ENCODE data around the gene ZNF598.

Gene ZNF598

DNA sequence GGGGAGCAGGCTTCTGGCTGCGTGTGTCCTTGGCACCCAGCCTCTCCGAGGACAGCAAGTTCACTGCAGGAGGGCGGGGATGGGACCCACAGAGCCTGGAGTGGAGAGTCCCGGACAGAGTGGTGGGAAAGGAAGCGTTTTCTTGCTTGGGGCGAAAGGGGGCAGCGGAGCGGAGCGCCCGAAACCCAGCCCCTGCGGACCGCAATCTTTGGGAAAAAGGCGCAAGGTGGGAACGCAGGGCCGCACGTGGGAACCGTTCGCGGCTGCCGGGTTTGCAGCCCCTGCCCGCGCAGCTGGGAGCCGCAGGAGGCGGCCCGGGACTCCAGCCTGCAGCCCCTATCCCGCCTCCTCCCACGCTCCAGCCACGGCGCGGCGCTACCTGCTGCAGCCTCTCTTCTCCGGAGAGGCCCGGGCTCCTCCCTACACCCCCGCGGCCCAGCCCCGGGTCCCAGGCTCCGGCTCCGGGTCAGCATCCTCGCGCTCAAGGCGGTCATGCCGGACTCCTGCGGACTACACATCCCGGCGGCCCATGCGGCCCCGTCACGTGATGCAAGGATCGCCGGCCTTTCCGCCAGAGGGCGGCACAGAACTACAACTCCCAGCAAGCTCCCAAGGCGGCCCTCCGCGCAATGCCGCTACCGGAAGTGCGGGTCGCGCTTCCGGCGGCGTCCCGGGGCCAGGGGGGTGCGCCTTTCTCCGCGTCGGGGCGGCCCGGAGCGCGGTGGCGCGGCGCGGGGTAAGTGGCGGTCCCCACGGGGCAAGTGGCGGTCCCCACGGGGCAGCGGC, 37.9 kb upstream of the ZNF598 start, which contains the start of the genes NTHL1 and TSC2 (continued):
- TF ChIP-seq ZFP3 (tag by site-specific recombination; IDR thresholded peaks at IDR 0.05; ENCODE audit: low read depth) (no peak), IKZF3 (tag by site-specific recombination; IDR thresholded peaks at IDR 0.05) (no peak; the same call in 1 of the 2 replicates), ZNF416 (tag by site-specific recombination; IDR thresholded peaks at IDR 0.05) (no peak), MEIS1 (CRISPR knock-in tag; IDR thresholded peaks at IDR 0.05; ENCODE audit: borderline replicate concordance) (no peak), KLF16 (tag by site-specific recombination; IDR thresholded peaks at IDR 0.05) (0 out of 2 replicates have a peak, but pooled peaks have one; percentile 79), ZNF239 (tag by site-specific recombination; IDR thresholded peaks at IDR 0.05) (no peak), GLI2 (tag by site-specific recombination; IDR thresholded peaks at IDR 0.05; ENCODE audit: borderline replicate concordance, low read depth) (no peak), ZNF350 (tag by site-specific recombination; IDR thresholded peaks at IDR 0.05) (no peak), ZNF19 (tag by site-specific recombination; IDR thresholded peaks at IDR 0.05; ENCODE audit: low read depth) (no peak), ZBTB48 (tag by site-specific recombination; IDR thresholded peaks at IDR 0.05) (peak; percentile 32; the same call in 1 of the 2 replicates), SCRT2 (tag by site-specific recombination; IDR thresholded peaks at IDR 0.05) (no peak; the same call in 1 of the 2 replicates), ZNF433 (tag by site-specific recombination; IDR thresholded peaks at IDR 0.05; ENCODE audit: low read depth) (no peak), GLIS1 (tag by site-specific recombination; IDR thresholded peaks at IDR 0.05) (peak; percentile 96)
- TF ChIP-seq, protein P1, sequence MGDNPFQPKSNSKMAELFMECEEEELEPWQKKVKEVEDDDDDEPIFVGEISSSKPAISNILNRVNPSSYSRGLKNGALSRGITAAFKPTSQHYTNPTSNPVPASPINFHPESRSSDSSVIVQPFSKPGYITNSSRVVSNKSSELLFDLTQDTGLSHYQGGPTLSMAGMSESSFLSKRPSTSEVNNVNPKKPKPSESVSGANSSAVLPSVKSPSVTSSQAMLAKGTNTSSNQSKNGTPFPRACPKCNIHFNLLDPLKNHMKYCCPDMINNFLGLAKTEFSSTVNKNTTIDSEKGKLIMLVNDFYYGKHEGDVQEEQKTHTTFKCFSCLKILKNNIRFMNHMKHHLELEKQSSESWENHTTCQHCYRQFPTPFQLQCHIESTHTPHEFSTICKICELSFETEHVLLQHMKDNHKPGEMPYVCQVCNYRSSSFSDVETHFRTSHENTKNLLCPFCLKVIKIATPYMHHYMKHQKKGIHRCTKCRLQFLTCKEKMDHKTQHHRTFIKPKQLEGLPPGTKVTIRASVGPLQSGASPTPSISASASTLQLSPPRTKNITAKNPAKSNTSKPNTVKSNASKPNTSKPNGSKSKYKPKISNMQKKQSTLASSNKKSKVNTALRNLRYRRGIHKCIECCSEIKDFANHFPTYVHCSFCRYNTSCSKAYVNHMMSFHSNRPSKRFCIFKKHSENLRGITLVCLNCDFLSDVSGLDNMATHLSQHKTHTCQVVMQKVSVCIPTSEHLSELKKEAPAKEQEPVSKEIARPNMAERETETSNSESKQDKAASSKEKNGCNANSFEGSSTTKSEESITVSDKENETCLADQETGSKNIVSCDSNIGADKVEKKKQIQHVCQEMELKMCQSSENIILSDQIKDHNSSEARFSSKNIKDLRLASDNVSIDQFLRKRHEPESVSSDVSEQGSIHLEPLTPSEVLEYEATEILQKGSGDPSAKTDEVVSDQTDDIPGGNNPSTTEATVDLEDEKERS (tag by site-specific recombination; IDR thresholded peaks at IDR 0.05), result no peak

DNA sequence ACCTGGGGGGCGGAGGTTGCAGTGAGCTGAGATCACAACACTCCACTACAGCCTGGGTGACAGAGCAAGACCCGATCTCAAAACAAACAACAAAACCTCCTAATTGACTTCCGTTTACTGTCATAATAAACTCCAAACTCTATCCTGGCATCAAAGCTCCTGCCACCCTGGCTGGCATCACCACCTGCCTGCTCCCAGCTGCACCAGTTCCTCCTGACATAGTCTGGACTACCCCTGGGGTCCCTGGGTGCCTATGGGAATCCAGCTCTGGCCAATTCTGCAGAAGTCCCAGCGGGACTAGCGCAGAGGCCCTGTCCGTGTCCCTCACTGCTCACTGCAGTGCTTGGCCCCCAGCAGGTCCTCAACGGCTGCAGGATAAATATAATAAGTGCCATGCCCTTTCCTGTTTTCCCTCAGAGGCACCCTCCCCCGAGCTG, 37.3 kb upstream of the ZNF598 start:
- Histone ChIP-seq H3K27ac (ENCODE audit: extremely low read depth, low read depth, low read length) (peak overlapping the region; percentile 58; the same call in 1 of the 2 replicates), H3K36me3 (ENCODE audit: control insufficient read depth in 2 of 2, insufficient read depth in 1 of 2, low read length in 2 of 2) (peaks cover 13 to 31% of the 10 kb centered on the region in 2 experiments; a peak in 2 of 3 replicates), H3K4me1 (ENCODE audit: control insufficient read depth, insufficient read depth, low read length) (no peaks in the 10 kb centered on the region), H3K4me3 (ENCODE audit: low read depth, low read length) (peak overlapping the region; percentile 82), H3K9me3 (ENCODE audit: control insufficient read depth, insufficient read depth, low read depth, low read length) (no peaks in the 10 kb centered on the region)
- CTCF ChIA-PET, result interaction anchor here (0.6 to 2.6 kb wide), 7 partner anchors 15 to 133 kb away, joined by 3 to 12 read pairs (median 5); no protein-coding TSS in a partner anchor
- POLR2A ChIA-PET, result interaction anchor here (1.4 to 3.3 kb wide), 4 partner anchors 9 to 108 kb away, joined by 4 to 37 read pairs (median 12); partner anchors contain the start of genes NHERF2, RPS2 and TRAF7
- TF ChIP-seq, protein P2, sequence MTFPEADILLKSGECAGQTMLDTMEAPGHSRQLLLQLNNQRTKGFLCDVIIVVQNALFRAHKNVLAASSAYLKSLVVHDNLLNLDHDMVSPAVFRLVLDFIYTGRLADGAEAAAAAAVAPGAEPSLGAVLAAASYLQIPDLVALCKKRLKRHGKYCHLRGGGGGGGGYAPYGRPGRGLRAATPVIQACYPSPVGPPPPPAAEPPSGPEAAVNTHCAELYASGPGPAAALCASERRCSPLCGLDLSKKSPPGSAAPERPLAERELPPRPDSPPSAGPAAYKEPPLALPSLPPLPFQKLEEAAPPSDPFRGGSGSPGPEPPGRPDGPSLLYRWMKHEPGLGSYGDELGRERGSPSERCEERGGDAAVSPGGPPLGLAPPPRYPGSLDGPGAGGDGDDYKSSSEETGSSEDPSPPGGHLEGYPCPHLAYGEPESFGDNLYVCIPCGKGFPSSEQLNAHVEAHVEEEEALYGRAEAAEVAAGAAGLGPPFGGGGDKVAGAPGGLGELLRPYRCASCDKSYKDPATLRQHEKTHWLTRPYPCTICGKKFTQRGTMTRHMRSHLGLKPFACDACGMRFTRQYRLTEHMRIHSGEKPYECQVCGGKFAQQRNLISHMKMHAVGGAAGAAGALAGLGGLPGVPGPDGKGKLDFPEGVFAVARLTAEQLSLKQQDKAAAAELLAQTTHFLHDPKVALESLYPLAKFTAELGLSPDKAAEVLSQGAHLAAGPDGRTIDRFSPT (tag by site-specific recombination; IDR thresholded peaks at IDR 0.05), result peak; percentile 42; the same call in 1 of the 2 replicates
- TF ChIP-seq, protein P3, sequence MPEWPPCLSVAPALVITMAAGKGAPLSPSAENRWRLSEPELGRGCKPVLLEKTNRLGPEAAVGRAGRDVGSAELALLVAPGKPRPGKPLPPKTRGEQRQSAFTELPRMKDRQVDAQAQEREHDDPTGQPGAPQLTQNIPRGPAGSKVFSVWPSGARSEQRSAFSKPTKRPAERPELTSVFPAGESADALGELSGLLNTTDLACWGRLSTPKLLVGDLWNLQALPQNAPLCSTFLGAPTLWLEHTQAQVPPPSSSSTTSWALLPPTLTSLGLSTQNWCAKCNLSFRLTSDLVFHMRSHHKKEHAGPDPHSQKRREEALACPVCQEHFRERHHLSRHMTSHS (tag by site-specific recombination; IDR thresholded peaks at IDR 0.05), result no peak
- TF ChIP-seq, protein P4, sequence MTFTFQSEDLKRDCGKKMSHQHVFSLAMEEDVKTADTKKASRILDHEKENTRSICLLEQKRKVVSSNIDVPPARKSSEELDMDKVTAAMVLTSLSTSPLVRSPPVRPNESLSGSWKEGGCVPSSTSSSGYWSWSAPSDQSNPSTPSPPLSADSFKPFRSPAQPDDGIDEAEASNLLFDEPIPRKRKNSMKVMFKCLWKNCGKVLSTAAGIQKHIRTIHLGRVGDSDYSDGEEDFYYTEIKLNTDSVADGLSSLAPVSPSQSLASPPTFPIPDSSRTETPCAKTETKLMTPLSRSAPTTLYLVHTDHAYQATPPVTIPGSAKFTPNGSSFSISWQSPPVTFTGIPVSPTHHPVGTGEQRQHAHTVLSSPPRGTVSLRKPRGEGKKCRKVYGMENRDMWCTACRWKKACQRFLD (tag by site-specific recombination; IDR thresholded peaks at IDR 0.05), result no peak
- TF ChIP-seq ZNF292 (tag by site-specific recombination; IDR thresholded peaks at IDR 0.05; ENCODE audit: borderline replicate concordance, low read depth) (no peak), ZNF23 (tag by site-specific recombination; IDR thresholded peaks at IDR 0.05; ENCODE audit: borderline replicate concordance) (no peak), ZNF239 (tag by site-specific recombination; IDR thresholded peaks at IDR 0.05) (no peak), GLI2 (tag by site-specific recombination; IDR thresholded peaks at IDR 0.05; ENCODE audit: borderline replicate concordance, low read depth) (no peak), ZNF335 (tag by site-specific recombination; conservative IDR thresholded peaks at IDR 0.05) (no peak), ZNF10 (tag by site-specific recombination; IDR thresholded peaks at IDR 0.05) (no peak), ZNF341 (tag by site-specific recombination; IDR thresholded peaks at IDR 0.05; ENCODE audit: low read depth) (0 out of 2 replicates have a peak, but pooled peaks have one; percentile 3), TRIM28 (IDR thresholded peaks at IDR 0.05; ENCODE audit: borderline replicate concordance, low read length) (no peak)
- TF ChIP-seq, protein P5, sequence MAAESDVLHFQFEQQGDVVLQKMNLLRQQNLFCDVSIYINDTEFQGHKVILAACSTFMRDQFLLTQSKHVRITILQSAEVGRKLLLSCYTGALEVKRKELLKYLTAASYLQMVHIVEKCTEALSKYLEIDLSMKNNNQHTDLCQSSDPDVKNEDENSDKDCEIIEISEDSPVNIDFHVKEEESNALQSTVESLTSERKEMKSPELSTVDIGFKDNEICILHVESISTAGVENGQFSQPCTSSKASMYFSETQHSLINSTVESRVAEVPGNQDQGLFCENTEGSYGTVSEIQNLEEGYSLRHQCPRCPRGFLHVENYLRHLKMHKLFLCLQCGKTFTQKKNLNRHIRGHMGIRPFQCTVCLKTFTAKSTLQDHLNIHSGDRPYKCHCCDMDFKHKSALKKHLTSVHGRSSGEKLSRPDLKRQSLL (tag by site-specific recombination; IDR thresholded peaks at IDR 0.05), result no peak
- TF ChIP-seq, protein P6, sequence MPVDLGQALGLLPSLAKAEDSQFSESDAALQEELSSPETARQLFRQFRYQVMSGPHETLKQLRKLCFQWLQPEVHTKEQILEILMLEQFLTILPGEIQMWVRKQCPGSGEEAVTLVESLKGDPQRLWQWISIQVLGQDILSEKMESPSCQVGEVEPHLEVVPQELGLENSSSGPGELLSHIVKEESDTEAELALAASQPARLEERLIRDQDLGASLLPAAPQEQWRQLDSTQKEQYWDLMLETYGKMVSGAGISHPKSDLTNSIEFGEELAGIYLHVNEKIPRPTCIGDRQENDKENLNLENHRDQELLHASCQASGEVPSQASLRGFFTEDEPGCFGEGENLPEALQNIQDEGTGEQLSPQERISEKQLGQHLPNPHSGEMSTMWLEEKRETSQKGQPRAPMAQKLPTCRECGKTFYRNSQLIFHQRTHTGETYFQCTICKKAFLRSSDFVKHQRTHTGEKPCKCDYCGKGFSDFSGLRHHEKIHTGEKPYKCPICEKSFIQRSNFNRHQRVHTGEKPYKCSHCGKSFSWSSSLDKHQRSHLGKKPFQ (tag by site-specific recombination; IDR thresholded peaks at IDR 0.05), result no peak
